Bronchial epithelial cell (primary cell): ENCODE results near the gene CACNA2D4. TPM values are rescaled to one million over a fixed set of nuclear protein-coding genes. Genes with fewer than 3 reads are reported as not detected.

ENCODE experiments used
- DNase-seq: peaks from one replicate; pipeline ENCODE4 v3.0.0-alpha.2; 2010; ENCODE audit warnings: low read depth
- FAIRE-seq: peaks from 2 replicates; lab custom pipeline; 2011; peaks lifted over from hg19 to GRCh38; lab: Jason Lieb, UNC
- H3K27me3 ChIP-seq: 2 replicates; pipeline ENCODE4 v1.5.1; 2011; ENCODE audit warnings: low read length; ENCODE audit not compliant: control insufficient read depth, insufficient read depth
- H3K36me3 ChIP-seq: 2 replicates; pipeline ENCODE4 v1.5.1; 2011; ENCODE audit warnings: low read length; ENCODE audit not compliant: control insufficient read depth, insufficient read depth
- H3K4me3 ChIP-seq: 2 replicates; pipeline ENCODE4 v1.5.1; 2011; ENCODE audit warnings: mild to moderate bottlenecking, low read depth, low read length, control low read depth
- CTCF ChIP-seq: IDR thresholded peaks from 2 replicates; pipeline ENCODE4 v1.5.1; 2011; ENCODE audit warnings: mild to moderate bottlenecking, moderate library complexity, low read length, control low read depth, inconsistent platforms; ENCODE audit not compliant: insufficient read depth, severe bottlenecking
- total RNA-seq: library from RNA; depleted of rRNA; stranded (reverse); fragments of >200 nt; gene quantifications from 2 replicates; pipeline ENCODE4 v1.2.1, GENCODE V29; 2014

Gene CACNA2D4
- total RNA-seq, 1 donor from 2014 or later: not detected

DNA sequence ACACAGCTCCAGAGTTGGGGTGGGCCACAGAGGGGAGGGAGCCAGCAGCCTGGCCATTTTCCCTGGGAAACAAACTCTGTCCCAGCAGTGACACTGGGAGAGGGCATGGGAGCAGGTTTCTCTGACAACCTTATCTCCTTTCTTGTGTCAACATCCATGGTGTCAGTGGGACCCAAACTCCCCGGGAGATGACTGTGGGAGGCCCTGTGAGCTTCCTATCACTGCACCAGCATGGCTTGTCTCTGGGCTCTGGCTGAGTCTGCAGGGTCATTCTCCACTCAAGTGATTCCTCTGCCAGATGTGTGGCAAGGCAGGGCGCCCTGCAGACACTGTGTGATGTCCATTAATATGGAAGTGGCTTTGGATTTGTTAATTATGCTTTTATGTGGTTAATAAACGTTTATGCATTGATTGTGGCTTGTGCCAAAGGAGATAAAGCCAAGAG, 88.0 kb downstream of the CACNA2D4 start:
- FAIRE-seq (no peak), DNase-seq (no peak)
- Histone ChIP-seq H3K4me3 (no peak overlapping the region), H3K36me3 (no peaks in the 10 kb centered on the region), H3K27me3 (no peaks in the 10 kb centered on the region)
- no peak for TF ChIP-seq CTCF

DNA sequence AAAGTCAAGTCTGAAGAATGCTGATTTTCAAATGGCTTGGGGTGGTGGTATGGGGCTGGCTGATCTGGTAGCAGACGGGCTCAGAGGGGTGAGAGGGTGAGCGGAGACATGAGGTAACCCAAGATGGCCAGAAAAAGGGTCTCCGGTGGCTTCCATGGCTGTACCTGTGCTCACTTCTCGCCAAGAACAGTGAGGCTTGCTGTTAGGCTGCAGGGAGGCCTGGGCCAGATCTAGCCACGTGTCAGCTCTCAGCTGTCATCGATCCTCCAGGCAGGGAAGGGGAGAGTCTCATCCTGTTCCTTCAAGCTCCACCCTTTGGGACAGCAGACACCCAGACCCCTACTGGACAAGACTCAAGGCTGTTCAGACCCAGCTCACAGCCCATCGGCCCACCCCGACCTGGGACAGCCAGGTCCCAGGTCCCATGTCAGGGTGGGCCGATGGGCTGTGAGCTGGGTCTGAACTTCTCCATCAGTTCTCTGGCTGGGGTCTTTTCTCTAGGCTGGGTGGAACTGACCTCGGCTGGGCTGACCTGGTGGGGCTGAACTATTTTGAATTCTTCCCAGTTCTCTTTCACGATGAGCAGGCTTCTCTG, 89.0 kb downstream of the CACNA2D4 start:
- no peak for FAIRE-seq

GRCh38 chr12:1828856-1829255, 89.6 kb downstream of the CACNA2D4 start:
- Histone ChIP-seq H3K36me3 (no peaks in the 10 kb centered on the region), H3K27me3 (no peaks in the 10 kb centered on the region), H3K4me3 (no peak overlapping the region)
- DNase-seq (peak; percentile 35), FAIRE-seq (no peak)
- no peak for TF ChIP-seq CTCF

More for the DNA sequence above, 89.0 kb downstream of the CACNA2D4 start:
- no peak for TF ChIP-seq CTCF
- Histone ChIP-seq H3K4me3 (no peak overlapping the region), H3K27me3 (no peaks in the 10 kb centered on the region), H3K36me3 (no peaks in the 10 kb centered on the region)
- no peak for DNase-seq

DNA sequence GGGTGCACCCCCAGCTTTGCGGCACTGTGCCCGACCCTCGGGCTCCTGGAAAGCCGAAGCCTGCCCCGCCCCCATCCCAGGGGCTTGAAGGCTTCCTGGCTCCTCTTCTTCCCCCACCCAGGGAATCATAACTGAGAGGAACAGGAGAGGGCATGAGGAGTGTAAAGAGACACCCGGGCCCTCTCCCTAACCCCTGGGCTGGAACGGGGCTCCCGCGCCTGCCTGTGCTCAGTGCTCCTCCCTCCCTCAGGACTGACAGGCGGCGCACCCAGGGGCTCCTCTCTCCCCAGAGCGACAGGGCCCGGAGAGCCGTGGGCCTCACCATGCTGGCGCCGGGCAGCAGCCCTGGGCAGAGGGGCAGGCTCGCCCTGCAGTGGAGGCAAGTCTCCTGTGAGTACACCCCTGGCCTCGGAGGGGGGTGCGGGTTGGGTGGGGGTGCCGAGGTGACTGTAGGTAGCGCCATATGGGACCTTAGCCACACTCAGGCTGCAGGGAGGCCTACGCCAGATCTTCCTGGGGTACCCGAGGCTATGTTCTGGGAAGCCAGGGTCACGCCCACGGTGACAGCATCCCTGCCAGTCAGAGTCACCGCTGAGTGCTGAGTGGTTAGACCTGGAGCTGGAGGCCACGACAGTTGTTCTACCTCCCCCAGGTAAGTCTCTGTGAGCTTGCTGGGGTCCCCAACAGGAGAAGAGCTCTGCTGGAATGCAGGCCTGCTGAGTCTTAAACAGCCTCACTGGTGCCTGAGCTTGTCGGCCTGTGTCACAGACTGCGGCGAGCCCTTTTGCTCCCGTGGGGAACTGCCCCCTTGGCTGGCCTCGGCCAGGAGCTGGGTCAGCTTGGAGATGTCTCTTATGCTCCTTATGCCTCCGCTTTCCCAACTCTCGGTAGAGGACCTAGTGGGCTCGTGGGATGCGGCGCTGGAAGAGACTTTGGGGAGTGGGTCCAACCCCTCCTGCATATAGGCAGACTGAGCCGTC, 90.3 kb downstream of the CACNA2D4 start:
- no peak for TF ChIP-seq CTCF
- Histone ChIP-seq H3K27me3 (no peaks in the 10 kb centered on the region), H3K4me3 (no peak overlapping the region), H3K36me3 (no peaks in the 10 kb centered on the region)
- DNase-seq: no peak
- no peak for FAIRE-seq

DNA sequence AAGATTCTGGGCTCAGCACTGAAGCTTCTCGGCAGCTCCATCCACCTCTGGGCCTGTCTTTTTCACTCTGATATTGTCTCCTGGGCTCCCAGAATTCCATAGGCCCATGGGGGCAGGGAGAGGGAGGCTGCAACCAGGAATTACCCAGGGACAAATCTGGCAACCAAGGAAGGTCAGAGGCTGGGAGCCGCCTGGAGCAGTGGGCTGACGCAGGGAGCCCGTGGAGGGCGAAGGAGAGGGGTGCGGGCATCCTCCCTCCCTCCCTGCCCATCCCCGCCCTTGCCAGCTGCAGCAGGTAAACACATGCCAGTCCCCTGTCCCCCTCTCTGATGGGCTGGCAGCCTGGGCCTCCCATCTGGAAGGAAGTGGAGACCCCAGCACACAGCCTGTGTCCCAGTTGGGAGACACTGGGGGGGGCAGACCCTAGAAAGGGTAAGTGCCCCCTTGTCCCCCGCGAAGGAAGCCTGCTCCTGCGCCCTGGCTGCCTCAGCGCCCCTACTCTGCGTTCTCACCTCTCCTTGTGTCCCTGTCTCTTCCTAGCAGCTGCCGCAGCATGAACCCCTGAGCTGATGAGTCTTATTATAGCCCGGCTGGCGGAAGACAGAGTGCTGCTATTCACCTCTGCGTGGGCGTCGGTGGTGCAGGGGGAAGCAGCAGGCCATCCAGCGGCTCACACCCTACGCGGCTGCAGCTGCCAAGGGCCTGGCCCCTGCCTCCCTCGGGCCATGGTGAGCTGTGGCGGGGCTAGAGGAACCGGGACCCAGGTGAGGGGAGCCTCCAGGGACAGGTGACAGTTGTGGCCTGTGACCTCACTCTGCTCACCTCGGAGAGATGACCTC, 91.4 kb downstream of the CACNA2D4 start:
- FAIRE-seq: no peak
- no peak for TF ChIP-seq CTCF
- H3K27me3 ChIP-seq: peaks cover 5% of the 10 kb centered on the region

More for the DNA sequence above, 91.4 kb downstream of the CACNA2D4 start:
- DNase-seq: no peak
- H3K36me3 ChIP-seq: no peaks in the 10 kb centered on the region
- no peak overlapping the region for H3K4me3 ChIP-seq
